Neural cell (in vitro differentiated cells): Measurements from ENCODE around the gene C4orf36. TPM values are rescaled to one million over a fixed set of nuclear protein-coding genes. Genes with fewer than 3 reads are reported as not detected.

Experiments used
- H2AFZ ChIP-seq: fragments of 200-600, 300-800 bp; sonication (generic), shearing (Covaris generic); 2 replicates; pipeline ENCODE4 v1.6.0; 2014; ENCODE audit warnings: low read depth, mild to moderate bottlenecking, antibody characterized with exemption, low read length, moderate library complexity
- H3F3A ChIP-seq: fragments of 200-600 bp; shearing (Covaris generic); 2 replicates; pipeline ENCODE4 v1.6.1; 2016; ENCODE audit warnings: mild to moderate bottlenecking, moderate library complexity, mixed read lengths, antibody characterized with exemption, low read length; ENCODE audit not compliant: insufficient read depth, poor library complexity, severe bottlenecking
- H3K27ac ChIP-seq: fragments of 200-600, 300-800 bp; sonication (generic), shearing (Covaris generic); 2 replicates; pipeline ENCODE4 v1.5.1; 2014; ENCODE audit warnings: mild to moderate bottlenecking, low read length, moderate library complexity
- H3K27me3 ChIP-seq: fragments of 300-800, 200-600 bp; sonication (generic), shearing (Covaris generic); 2 replicates; pipeline ENCODE4 v1.6.0; 2014; ENCODE audit warnings: mild to moderate bottlenecking, low read depth, low read length, moderate library complexity; ENCODE audit not compliant: insufficient read depth
- H3K36me3 ChIP-seq: fragments of 300-800, 200-600 bp; sonication (generic), shearing (Covaris generic); 2 replicates; pipeline ENCODE4 v1.5.1; 2014; ENCODE audit warnings: mild to moderate bottlenecking, antibody characterized with exemption, low read length, moderate library complexity; ENCODE audit not compliant: insufficient read depth
- H3K4me2 ChIP-seq: fragments of 300-800, 200-600 bp; sonication (generic), shearing (Covaris generic); 2 replicates; pipeline ENCODE4 v1.6.0; 2014; ENCODE audit warnings: mild to moderate bottlenecking, low read length
- H3K4me3 ChIP-seq: fragments of 300-800, 200-600 bp; sonication (generic), shearing (Covaris generic); 2 replicates; pipeline ENCODE4 v1.5.1; 2014; ENCODE audit warnings: mild to moderate bottlenecking, low read length, moderate library complexity
- H3K79me2 ChIP-seq: fragments of 200-600 bp; shearing (Covaris generic); replicated peaks from 2 replicates; pipeline ENCODE4 v1.6.0; 2014; ENCODE audit warnings: mild to moderate bottlenecking, low read length, moderate library complexity; ENCODE audit not compliant: insufficient read depth
- H3K9ac ChIP-seq: fragments of 300-800, 200-600 bp; sonication (generic), shearing (Covaris generic); 2 replicates; pipeline ENCODE4 v1.6.1; 2016; ENCODE audit warnings: mild to moderate bottlenecking, low read length, mixed read lengths
- H3K9me2 ChIP-seq: fragments of 200-600 bp; shearing (Covaris generic); 2 replicates; pipeline ENCODE4 v1.6.1; 2016; ENCODE audit warnings: mild to moderate bottlenecking, low read length, mixed read lengths; ENCODE audit not compliant: insufficient read depth
- H3K9me3 ChIP-seq: fragments of 200-600, 300-800 bp; sonication (generic), shearing (Covaris generic); 2 replicates; pipeline ENCODE4 v1.6.1; 2016; ENCODE audit warnings: mild to moderate bottlenecking, mixed run types, low read length, moderate library complexity, mixed read lengths
- H4K20me1 ChIP-seq: fragments of 200-600 bp; shearing (Covaris generic); 2 replicates; pipeline ENCODE4 v1.6.1; 2016; ENCODE audit warnings: mild to moderate bottlenecking, mixed run types; ENCODE audit not compliant: insufficient read depth
- CTCF ChIP-seq: fragments of 450-650 bp; IDR thresholded peaks from 2 replicates; pipeline ENCODE4 v1.5.1; 2014; ENCODE audit warnings: antibody characterized with exemption, mild to moderate bottlenecking, moderate library complexity; ENCODE audit not compliant: poor library complexity, severe bottlenecking
- EP300 ChIP-seq: fragments of 450-650 bp; conservative IDR thresholded peaks from 2 replicates; pipeline ENCODE4 v1.6.1; 2014; ENCODE audit warnings: antibody characterized with exemption, mild to moderate bottlenecking, moderate library complexity; ENCODE audit not compliant: poor library complexity, severe bottlenecking
- EZH2 ChIP-seq: fragments of 200-600, 300-800 bp; shearing (Covaris generic), sonication (generic); IDR thresholded peaks from 2 replicates; pipeline ENCODE4 v1.6.1; 2014; ENCODE audit warnings: antibody characterized with exemption, low read length, borderline replicate concordance, mild to moderate bottlenecking; ENCODE audit not compliant: insufficient read depth, poor library complexity, severe bottlenecking
- MXI1 ChIP-seq: fragments of 450-650 bp; conservative IDR thresholded peaks from 2 replicates; pipeline ENCODE4 v1.6.1; 2014; ENCODE audit warnings: antibody characterized with exemption, mild to moderate bottlenecking; ENCODE audit not compliant: poor library complexity, severe bottlenecking
- POLR2AphosphoS5 ChIP-seq: IDR thresholded peaks from 2 replicates; pipeline ENCODE4 v1.6.1; 2012
- RAD21 ChIP-seq: fragments of 450-650 bp; conservative IDR thresholded peaks from 2 replicates; pipeline ENCODE4 v1.6.1; 2014; ENCODE audit warnings: antibody characterized with exemption, mild to moderate bottlenecking, moderate library complexity
- SMC3 ChIP-seq: fragments of 450-650 bp; conservative IDR thresholded peaks from 2 replicates; pipeline ENCODE4 v1.6.1; 2014; ENCODE audit warnings: antibody characterized with exemption, mild to moderate bottlenecking, moderate library complexity; ENCODE audit not compliant: poor library complexity
- TAF1 ChIP-seq: IDR thresholded peaks from 2 replicates; pipeline ENCODE4 v1.6.1; 2012; ENCODE audit warnings: low read depth
- polyA plus RNA-seq: library from polyadenylated mRNA; depleted of rRNA; stranded (reverse); fragments of >200 nt; gene quantifications from 2 replicates; pipeline ENCODE4 v1.2.3, GENCODE V29; 2014
- TF ChIP-seq, protein P1 (sequence below): IDR thresholded peaks from 2 replicates; pipeline ENCODE4 v1.6.1; 2012; ENCODE audit warnings: borderline replicate concordance

The C4orf36 gene
- polyA plus RNA-seq, 1 donor from 2014 or later = 1.5 TPM

GRCh38 chr4:86901864-86902263, 9.6 kb upstream of the C4orf36 start:
- no peaks in the 10 kb centered on the region for H3K36me3 ChIP-seq
- no peaks in the 10 kb centered on the region for H3K27me3 ChIP-seq
- TF ChIP-seq RAD21 (no peak), MXI1 (no peak), CTCF (no peak), TAF1 (no peak), POLR2AphosphoS5 (no peak), SMC3 (no peak)

DNA sequence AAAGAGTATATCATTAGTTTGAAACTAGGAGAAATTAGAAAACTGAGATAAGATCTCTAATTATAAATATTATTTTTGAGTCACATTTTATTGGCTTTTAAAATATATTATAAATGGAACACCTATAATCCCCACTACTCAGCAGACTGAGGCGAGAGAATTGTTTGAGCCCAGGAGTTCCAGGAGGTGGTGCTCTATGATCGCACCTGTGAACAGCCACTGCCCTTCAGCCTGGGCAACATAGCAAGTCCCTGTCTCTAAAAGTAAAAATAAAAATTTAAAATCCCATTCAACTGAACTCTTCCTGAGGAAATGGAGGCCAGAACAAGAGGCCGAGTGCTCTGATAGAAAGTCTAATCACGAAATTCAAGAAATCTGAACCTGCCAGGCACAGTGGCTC, 6.3 kb upstream of the C4orf36 start:
- Histone ChIP-seq H4K20me1 (no peaks in the 10 kb centered on the region), H3K79me2 (no peaks in the 10 kb centered on the region), H3F3A (no peaks in the 10 kb centered on the region), H3K27me3 (no peaks in the 10 kb centered on the region), H3K4me3 (no peak overlapping the region), H3K9me3 (no peaks in the 10 kb centered on the region), H3K9me2 (no peaks in the 10 kb centered on the region), H3K9ac (no peak overlapping the region), H3K36me3 (no peaks in the 10 kb centered on the region), H3K27ac (no peak overlapping the region), H3K4me2 (no peak overlapping the region), H2AFZ (no peak overlapping the region)
- no peak for TF ChIP-seq EP300
- TF ChIP-seq, protein P1, sequence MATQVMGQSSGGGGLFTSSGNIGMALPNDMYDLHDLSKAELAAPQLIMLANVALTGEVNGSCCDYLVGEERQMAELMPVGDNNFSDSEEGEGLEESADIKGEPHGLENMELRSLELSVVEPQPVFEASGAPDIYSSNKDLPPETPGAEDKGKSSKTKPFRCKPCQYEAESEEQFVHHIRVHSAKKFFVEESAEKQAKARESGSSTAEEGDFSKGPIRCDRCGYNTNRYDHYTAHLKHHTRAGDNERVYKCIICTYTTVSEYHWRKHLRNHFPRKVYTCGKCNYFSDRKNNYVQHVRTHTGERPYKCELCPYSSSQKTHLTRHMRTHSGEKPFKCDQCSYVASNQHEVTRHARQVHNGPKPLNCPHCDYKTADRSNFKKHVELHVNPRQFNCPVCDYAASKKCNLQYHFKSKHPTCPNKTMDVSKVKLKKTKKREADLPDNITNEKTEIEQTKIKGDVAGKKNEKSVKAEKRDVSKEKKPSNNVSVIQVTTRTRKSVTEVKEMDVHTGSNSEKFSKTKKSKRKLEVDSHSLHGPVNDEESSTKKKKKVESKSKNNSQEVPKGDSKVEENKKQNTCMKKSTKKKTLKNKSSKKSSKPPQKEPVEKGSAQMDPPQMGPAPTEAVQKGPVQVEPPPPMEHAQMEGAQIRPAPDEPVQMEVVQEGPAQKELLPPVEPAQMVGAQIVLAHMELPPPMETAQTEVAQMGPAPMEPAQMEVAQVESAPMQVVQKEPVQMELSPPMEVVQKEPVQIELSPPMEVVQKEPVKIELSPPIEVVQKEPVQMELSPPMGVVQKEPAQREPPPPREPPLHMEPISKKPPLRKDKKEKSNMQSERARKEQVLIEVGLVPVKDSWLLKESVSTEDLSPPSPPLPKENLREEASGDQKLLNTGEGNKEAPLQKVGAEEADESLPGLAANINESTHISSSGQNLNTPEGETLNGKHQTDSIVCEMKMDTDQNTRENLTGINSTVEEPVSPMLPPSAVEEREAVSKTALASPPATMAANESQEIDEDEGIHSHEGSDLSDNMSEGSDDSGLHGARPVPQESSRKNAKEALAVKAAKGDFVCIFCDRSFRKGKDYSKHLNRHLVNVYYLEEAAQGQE = no peak
- no peak for TF ChIP-seq MXI1
- peak; percentile 70 for TF ChIP-seq RAD21
- no peak for TF ChIP-seq POLR2AphosphoS5
- peak; percentile 54 for TF ChIP-seq CTCF
- TF ChIP-seq TAF1 = no peak
- peak; percentile 64 for TF ChIP-seq SMC3
- TF ChIP-seq EZH2 = no peak

More at GRCh38 chr4:86901864-86902263, 9.6 kb upstream of the C4orf36 start:
- no peaks in the 10 kb centered on the region for H4K20me1 ChIP-seq
- no peak overlapping the region for H3K4me2 ChIP-seq
- H2AFZ ChIP-seq = no peak overlapping the region
- H3K9ac ChIP-seq = no peak overlapping the region
- H3K27ac ChIP-seq = no peak overlapping the region
- H3K9me2 ChIP-seq = no peaks in the 10 kb centered on the region
- H3K9me3 ChIP-seq = no peaks in the 10 kb centered on the region
- H3F3A ChIP-seq = no peaks in the 10 kb centered on the region
- no peaks in the 10 kb centered on the region for H3K79me2 ChIP-seq
- H3K4me3 ChIP-seq = no peak overlapping the region
